ENCODE data around the gene SPEM2. TPM values are rescaled to one million over a fixed set of nuclear protein-coding genes. Genes with fewer than 3 reads are reported as not detected.

The SPEM2 gene
- total RNA-seq, 3 donors from 2014 or later (not counting 1 experiment from before 2014, with no cell fraction given), result not detected

DNA sequence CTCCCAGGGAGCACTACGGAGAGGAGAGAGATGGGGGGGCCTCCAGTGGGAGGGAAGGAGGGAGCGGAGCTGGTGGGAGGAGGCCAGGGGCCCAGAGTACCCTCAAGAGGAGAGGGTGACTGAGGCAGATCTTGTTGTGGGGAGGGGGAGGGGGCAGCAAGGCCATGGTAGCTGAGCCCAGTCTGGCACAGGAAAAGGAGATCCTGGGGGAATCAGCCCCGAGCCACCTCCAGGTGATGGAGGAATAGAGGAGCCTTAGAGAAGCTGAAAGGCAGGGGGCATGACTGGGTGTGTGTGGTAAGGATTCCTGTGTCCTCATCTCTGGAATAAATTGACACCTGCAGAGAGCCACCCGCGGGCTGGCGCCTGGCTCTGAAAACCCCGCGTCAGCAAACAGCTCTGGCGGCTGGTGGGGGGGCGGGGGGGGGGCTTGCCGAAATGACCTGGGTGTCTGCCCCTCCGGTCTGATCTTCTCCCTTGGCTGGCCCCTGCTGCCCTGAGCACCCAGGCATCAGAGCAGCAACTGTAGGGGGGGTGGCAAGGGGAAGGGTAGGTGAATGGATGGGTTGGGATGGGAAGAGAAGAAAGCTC, 19.1 kb upstream of the SPEM2 start:
- H3K9me3 ChIP-seq (ENCODE audit: control insufficient read depth, insufficient read depth, low read length), result no peaks in the 10 kb centered on the region
- TF ChIP-seq, protein P1, sequence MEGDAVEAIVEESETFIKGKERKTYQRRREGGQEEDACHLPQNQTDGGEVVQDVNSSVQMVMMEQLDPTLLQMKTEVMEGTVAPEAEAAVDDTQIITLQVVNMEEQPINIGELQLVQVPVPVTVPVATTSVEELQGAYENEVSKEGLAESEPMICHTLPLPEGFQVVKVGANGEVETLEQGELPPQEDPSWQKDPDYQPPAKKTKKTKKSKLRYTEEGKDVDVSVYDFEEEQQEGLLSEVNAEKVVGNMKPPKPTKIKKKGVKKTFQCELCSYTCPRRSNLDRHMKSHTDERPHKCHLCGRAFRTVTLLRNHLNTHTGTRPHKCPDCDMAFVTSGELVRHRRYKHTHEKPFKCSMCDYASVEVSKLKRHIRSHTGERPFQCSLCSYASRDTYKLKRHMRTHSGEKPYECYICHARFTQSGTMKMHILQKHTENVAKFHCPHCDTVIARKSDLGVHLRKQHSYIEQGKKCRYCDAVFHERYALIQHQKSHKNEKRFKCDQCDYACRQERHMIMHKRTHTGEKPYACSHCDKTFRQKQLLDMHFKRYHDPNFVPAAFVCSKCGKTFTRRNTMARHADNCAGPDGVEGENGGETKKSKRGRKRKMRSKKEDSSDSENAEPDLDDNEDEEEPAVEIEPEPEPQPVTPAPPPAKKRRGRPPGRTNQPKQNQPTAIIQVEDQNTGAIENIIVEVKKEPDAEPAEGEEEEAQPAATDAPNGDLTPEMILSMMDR (IDR thresholded peaks at IDR 0.05), result no peak
- ATAC-seq (no peak), DNase-seq (peak in 1 of 2 donors; percentile 33)
- H3K36me3 ChIP-seq (ENCODE audit: control insufficient read depth, insufficient read depth, low read length), result no peaks in the 10 kb centered on the region
- no peak overlapping the region for H3K27ac ChIP-seq (ENCODE audit: low read length)
- Mint-ChIP-seq H3K9me3 (no peaks in the 10 kb centered on the region), H3K4me3 (peak overlapping the region; percentile 74), H3K36me3 (no peaks in the 10 kb centered on the region), H3K27ac (peak overlapping the region in 1 of 2 donors; percentile 1), H3K4me1 (peaks cover 8 to 31% of the 10 kb centered on the region in 2 donors), H3K27me3 (ENCODE audit: low read depth in 2 of 2) (peaks cover 6 to 20% of the 10 kb centered on the region in 2 donors)
- no peak overlapping the region for H3K4me3 ChIP-seq (ENCODE audit: low read length)
- H3K27me3 ChIP-seq (ENCODE audit: control insufficient read depth, insufficient read depth, low read length), result peaks cover 3% of the 10 kb centered on the region
- H3K4me1 ChIP-seq (ENCODE audit: control insufficient read depth, insufficient read depth, low read length), result peaks cover 28% of the 10 kb centered on the region
- intact Hi-C loops (cut with micrococcal nuclease), result no loop called here
- WGBS (ENCODE audit: insufficient coverage), result 86% methylated on average over 12 of the region's 12 CpGs

DNA sequence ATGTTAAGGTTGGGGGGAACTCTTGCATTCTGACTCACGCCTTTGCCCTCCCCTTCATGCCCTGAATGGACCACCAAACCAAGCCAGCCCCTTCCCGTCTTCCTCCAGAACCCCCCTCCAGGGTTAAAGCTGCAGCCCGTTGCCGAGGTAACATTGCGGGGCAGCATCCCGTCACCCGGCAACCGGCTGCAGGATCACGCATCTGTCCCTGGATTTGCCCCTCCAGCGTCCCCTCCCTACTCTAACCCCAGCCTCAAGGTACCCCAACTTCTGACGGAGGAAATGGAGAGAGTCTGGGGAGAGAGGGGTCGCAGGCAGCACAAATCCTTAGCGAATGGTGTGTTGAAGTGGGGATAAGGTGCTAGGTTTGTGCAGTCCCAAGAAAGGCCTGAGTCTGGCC, 18.3 kb upstream of the SPEM2 start:
- Mint-ChIP-seq H3K4me3 (no peak overlapping the region), H3K9me3 (no peaks in the 10 kb centered on the region), H3K27ac (no peak overlapping the region), H3K36me3 (no peaks in the 10 kb centered on the region), H3K4me1 (peaks cover 8 to 25% of the 10 kb centered on the region in 2 donors), H3K27me3 (ENCODE audit: low read depth in 2 of 2) (peaks cover 6 to 20% of the 10 kb centered on the region in 2 donors)
- Histone ChIP-seq H3K27me3 (ENCODE audit: control insufficient read depth, insufficient read depth, low read length) (peaks cover 3% of the 10 kb centered on the region), H3K36me3 (ENCODE audit: control insufficient read depth, insufficient read depth, low read length) (no peaks in the 10 kb centered on the region), H3K4me3 (ENCODE audit: low read length) (no peak overlapping the region), H3K27ac (ENCODE audit: low read length) (no peak overlapping the region), H3K9me3 (ENCODE audit: control insufficient read depth, insufficient read depth, low read length) (no peaks in the 10 kb centered on the region), H3K4me1 (ENCODE audit: control insufficient read depth, insufficient read depth, low read length) (peaks cover 28% of the 10 kb centered on the region)
- 96% methylated on average over 12 of the region's 13 CpGs for WGBS (ENCODE audit: insufficient coverage)
- intact Hi-C loops (cut with micrococcal nuclease), result no loop called here
- TF ChIP-seq, protein P1 (IDR thresholded peaks at IDR 0.05), result no peak
- ATAC-seq (no peak), DNase-seq (no peak)

DNA sequence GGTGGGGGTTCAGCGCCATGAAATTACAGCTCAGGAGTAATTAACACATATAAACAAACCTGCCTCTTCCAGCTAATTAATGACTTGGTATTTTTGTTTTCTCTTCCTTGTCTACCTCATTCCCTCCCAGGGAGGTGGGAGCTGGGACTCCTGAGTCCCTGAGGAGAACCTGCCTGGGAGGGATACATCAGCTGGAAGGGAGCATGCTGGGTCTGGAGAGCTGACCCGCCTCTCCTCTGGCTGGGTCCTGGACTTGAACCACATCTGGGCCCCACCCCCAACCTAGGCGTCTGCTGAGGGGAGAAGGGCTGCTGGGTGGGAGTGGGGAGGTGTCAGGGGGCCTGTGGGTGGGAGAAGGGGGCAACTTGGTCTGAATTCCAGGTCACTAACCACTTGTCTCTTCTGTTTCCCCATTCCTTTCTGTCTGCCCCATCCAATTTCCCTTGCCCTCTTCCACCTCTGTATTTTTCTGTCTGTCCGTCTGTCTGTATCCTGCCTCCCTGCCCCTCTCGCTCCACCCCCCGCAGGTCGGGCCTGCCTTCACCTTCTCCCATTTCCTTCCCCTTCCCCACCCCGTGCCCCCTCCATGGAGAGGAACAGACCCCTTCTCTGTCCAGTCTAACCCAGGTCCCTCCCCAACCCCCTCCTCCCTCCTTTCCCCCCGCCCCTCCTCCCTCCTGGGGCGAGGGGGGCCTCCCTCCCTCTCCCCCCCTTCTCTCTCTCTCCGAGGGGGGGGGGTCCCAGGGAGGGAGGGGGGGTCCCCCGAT, 17.7 kb upstream of the SPEM2 start, which contains the start of gene NLGN2:
NLGN2 (plus strand) TSS at position 361 of the 767 bp plus-strand sequence. CDS start 411 bp downstream, outside the sequence.
- Mint-ChIP-seq H3K9me3 (no peaks in the 10 kb centered on the region), H3K4me1 (peaks cover 8 to 25% of the 10 kb centered on the region in 2 donors), H3K27ac (no peak within 1 kb of the TSS), H3K27me3 (ENCODE audit: low read depth in 2 of 2) (peaks cover 6 to 20% of the 10 kb centered on the region in 2 donors), H3K36me3 (no peaks in the 10 kb centered on the region), H3K4me3 (peak within 1 kb of the TSS; percentile 52)
- TF ChIP-seq, protein P1 (IDR thresholded peaks at IDR 0.05), result no peak
- no peaks in the 10 kb centered on the region for H3K9me3 ChIP-seq (ENCODE audit: control insufficient read depth, insufficient read depth, low read length)
- ATAC-seq, result no peak
- H3K36me3 ChIP-seq (ENCODE audit: control insufficient read depth, insufficient read depth, low read length), result no peaks in the 10 kb centered on the region
- intact Hi-C loops (cut with micrococcal nuclease), result no loop called here
- DNase-seq, result no peak
- WGBS (ENCODE audit: insufficient coverage), result 44% methylated on average over 8 of the region's 12 CpGs
- peaks cover 28% of the 10 kb centered on the region for H3K4me1 ChIP-seq (ENCODE audit: control insufficient read depth, insufficient read depth, low read length)
- no peak within 1 kb of the TSS for H3K4me3 ChIP-seq (ENCODE audit: low read length)
- H3K27ac ChIP-seq (ENCODE audit: low read length), result no peak within 1 kb of the TSS
- H3K27me3 ChIP-seq (ENCODE audit: control insufficient read depth, insufficient read depth, low read length), result peaks cover 3% of the 10 kb centered on the region

Measured in natural killer cell (primary cell).